OCI-M1 (cell line): ENCODE measurements around the gene PAXX.

ENCODE experiments used
- DNase-seq: peaks from one replicate; lab custom pipeline; 2025; lab: John Stamatoyannopoulos, UW

The PAXX gene

GRCh38 chr9:136952876-136953770 is 39.1 kb upstream of the PAXX start:
- DNase-seq: no peak

- DNase-seq: no peak
Measured at GRCh38 chr9:136953771-136954269, 38.4 kb upstream of the PAXX start.

GRCh38 chr9:136954270-136955083 is 37.7 kb upstream of the PAXX start:
- no peak for DNase-seq

GRCh38 chr9:136955202-136955942 is 36.9 kb upstream of the PAXX start:
- DNase-seq: no peak

- DNase-seq: no peak
Measured at GRCh38 chr9:136955943-136956335, 36.3 kb upstream of the PAXX start.

- no peak for DNase-seq
Measured at GRCh38 chr9:136956604-136957003, 35.6 kb upstream of the PAXX start.

- DNase-seq: no peak
Measured at GRCh38 chr9:136957461-136957860, 34.8 kb upstream of the PAXX start.

- DNase-seq: no peak
Measured at GRCh38 chr9:136957901-136958300, 34.3 kb upstream of the PAXX start.

- no peak for DNase-seq
Measured at GRCh38 chr9:136958473-136958872, 33.7 kb upstream of the PAXX start.

- no peak for DNase-seq
Measured at GRCh38 chr9:136958898-136959850, 33.0 kb upstream of the PAXX start.

GRCh38 chr9:136960212-136960937 is 31.8 kb upstream of the PAXX start:
- no peak for DNase-seq

- DNase-seq: no peak
Measured at GRCh38 chr9:136960938-136961275, 31.3 kb upstream of the PAXX start.

GRCh38 chr9:136961279-136962065 is 30.8 kb upstream of the PAXX start:
- DNase-seq: no peak

GRCh38 chr9:136962163-136962562 is 30.1 kb upstream of the PAXX start:
- DNase-seq: no peak

- no peak for DNase-seq
Measured at GRCh38 chr9:136962701-136963248, 29.4 kb upstream of the PAXX start.

- no peak for DNase-seq
Measured at GRCh38 chr9:136963341-136963740, 28.9 kb upstream of the PAXX start.

- no peak for DNase-seq
Measured at GRCh38 chr9:136963751-136964150, 28.5 kb upstream of the PAXX start.

GRCh38 chr9:136964171-136964689 is 28.0 kb upstream of the PAXX start:
- DNase-seq: no peak

GRCh38 chr9:136964833-136965422 is 27.3 kb upstream of the PAXX start:
- DNase-seq: no peak
